GM12872 (cell line): ENCODE results near the gene CHSY1.

Source experiments
- TF ChIP-seq, protein P1 (sequence below): IDR thresholded peaks from 3 replicates; pipeline ENCODE4 v1.5.1; 2011; ENCODE audit warnings: low read depth, mild to moderate bottlenecking, low read length, moderate library complexity; ENCODE audit not compliant: insufficient read depth

The CHSY1 gene

DNA sequence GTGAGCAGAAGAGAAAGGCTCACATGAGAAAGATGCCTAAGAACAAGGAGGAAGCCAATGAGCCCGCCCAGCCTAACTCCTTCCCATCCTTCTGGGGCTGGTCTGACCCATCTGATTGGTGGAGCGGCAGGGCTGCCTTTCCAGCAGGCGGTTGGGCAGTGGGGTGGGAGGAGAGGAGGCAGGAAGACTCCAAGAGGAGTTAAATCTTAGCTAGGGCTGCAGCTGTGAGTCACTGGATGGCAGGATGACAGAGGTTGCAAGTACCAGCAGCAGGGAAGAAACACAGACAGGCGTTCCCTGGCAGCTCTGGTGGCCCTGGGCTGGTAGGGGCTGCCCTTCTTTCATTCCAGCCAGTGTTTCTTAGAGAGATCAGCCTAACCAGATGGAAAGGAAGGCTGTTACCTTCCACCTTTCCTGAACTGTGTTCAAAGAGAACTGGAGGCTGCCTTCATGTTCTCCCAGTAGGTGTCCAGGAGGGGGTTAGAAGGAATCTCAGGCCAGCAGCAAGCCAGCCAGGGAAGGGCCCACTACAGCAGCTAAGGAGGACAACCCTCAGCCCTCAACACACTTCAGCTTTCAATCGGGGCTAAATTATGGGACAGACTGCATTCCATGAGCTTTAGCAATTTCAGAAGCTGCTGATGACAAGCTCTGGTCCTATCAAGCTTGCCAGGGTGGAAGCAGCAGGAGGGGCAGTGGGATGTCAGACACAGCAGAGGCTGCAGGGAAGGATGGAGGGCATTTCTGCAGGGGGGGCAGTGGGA lies 50.3 kb downstream of the CHSY1 start:
- TF ChIP-seq, protein P1, sequence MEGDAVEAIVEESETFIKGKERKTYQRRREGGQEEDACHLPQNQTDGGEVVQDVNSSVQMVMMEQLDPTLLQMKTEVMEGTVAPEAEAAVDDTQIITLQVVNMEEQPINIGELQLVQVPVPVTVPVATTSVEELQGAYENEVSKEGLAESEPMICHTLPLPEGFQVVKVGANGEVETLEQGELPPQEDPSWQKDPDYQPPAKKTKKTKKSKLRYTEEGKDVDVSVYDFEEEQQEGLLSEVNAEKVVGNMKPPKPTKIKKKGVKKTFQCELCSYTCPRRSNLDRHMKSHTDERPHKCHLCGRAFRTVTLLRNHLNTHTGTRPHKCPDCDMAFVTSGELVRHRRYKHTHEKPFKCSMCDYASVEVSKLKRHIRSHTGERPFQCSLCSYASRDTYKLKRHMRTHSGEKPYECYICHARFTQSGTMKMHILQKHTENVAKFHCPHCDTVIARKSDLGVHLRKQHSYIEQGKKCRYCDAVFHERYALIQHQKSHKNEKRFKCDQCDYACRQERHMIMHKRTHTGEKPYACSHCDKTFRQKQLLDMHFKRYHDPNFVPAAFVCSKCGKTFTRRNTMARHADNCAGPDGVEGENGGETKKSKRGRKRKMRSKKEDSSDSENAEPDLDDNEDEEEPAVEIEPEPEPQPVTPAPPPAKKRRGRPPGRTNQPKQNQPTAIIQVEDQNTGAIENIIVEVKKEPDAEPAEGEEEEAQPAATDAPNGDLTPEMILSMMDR = no peak

GRCh38 chr15:101200181-101200580 lies 51.7 kb downstream of the CHSY1 start:
- TF ChIP-seq, protein P1 = no peak

DNA sequence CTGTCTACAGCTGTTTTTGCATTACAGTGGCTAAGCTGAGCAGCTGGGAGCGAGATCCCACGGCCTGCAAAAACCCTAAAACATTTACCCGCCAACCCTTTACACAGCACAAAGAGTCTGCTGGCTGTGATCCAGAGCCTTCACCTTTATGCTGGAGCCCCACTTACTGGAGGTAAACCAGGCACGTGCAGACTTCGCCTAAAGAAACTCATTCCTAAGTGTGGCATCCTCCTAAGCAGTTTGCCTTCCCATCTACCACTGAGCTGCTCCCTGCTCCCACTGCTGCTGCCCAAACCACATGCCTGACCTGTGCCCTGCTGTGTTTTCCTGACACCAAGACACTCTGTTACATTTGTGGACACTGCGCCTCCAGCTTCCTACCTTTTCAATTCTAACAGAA lies 53.0 kb downstream of the CHSY1 start:
- TF ChIP-seq, protein P1 = no peak

DNA sequence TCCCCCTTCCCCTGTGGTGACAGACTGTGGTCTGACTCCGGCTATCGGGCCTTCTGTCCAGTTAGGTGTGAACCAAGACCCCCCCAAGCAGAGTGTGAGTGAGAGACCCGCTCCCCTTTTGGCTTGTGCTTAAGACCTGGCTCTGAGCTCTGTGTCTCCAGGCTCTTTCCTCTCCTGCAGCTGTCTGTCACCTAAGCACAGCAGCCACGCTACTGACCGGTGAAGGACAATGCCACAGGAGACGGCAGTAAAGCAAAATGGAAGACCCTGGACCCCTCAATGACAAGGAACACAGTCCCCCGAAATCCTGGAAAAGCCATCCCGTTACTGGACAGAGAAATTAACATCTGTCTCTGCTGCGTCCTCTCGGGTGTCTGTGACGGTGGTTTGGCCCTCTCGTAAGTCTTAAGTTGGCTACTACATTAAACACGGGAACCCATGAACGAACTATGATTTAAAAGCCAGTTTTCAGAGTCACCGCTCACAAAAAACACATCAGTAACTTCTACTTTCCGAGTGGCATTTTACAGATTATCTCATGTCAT lies 53.7 kb downstream of the CHSY1 start:
- TF ChIP-seq, protein P1 = no peak

DNA sequence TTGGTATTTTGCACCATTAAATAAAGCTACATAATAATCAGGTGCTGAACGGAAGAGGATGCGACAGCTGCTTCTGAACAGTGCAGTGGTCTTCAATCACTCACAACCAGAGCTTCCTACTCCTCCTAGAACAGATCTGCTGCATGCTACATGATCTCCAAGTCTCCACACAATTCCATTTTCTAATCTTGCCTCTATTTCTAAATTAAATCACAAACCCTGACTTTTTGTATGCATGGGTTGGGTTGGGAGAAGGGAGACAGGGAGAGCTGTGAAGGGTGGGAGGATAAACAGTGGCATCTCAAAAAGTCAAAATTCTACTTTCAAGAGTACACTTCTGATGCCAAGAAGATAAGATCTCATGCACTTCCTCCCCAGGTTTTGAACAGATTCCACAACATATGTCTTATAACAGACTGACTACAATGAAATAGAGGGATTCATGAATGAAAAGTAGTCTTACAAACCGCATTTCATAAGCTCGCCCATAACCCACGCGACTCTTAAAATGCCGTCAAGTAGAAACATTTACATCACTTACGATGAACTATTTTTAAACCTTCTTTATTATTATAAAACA lies 57.2 kb downstream of the CHSY1 start:
- TF ChIP-seq, protein P1 = no peak

GRCh38 chr15:101193806-101194545 lies 57.9 kb downstream of the CHSY1 start:
- TF ChIP-seq, protein P1 = no peak

GRCh38 chr15:101193120-101193644 lies 58.7 kb downstream of the CHSY1 start:
- TF ChIP-seq, protein P1 = no peak
